Gastroesophageal sphincter (tissue), 4 donors: Measurements from ENCODE around the gene CASP8. TPM values are rescaled to one million over a fixed set of nuclear protein-coding genes. Genes with fewer than 3 reads are reported as not detected.
A peak's percentile ranks its signal among the peaks of the same experiment; 100 is the strongest.

Experiments
- ATAC-seq: fragments of 150-250 bp; one replicate; pipeline ENCODE4 v1.9.1; 2016; ENCODE audit warnings: mild to moderate bottlenecking, moderate library complexity
- H3K27ac ChIP-seq, 4 donors: fragments of 200-600 bp; sonication (generic) in 3 of 4; 1 replicate in 3 of 4; 2 replicates in 1 of 4; pipeline ENCODE4 v1.5.1; 2016 to 2019
- H3K27me3 ChIP-seq: fragments of 200-600 bp; sonication (generic); one replicate; pipeline ENCODE4 v1.5.1; 2019
- H3K36me3 ChIP-seq, 2 donors: fragments of 200-600 bp; sonication (generic); one replicate each; pipeline ENCODE4 v1.5.1; 2019; ENCODE audit warnings: control low read depth in 1 of 2
- H3K4me1 ChIP-seq, 3 donors: fragments of 200-600 bp; sonication (generic); 1 replicate in 2 of 3; 2 replicates in 1 of 3; pipeline ENCODE4 v1.5.1; 2016 to 2019; ENCODE audit warnings: control low read depth in 2 of 3
- H3K4me3 ChIP-seq, 2 donors: fragments of 200-600 bp; sonication (generic); one replicate each; pipeline ENCODE4 v1.5.1; 2019; ENCODE audit warnings: mild to moderate bottlenecking in 1 of 2, moderate library complexity in 1 of 2
- H3K9me3 ChIP-seq, 3 donors: fragments of 200-600 bp; sonication (generic); one replicate each; pipeline ENCODE4 v1.5.1; 2017 to 2019; ENCODE audit warnings: control low read depth in 2 of 3
- EP300 ChIP-seq: sonication (generic); formaldehyde crosslinking; IDR thresholded peaks from one replicate; pipeline ENCODE4 v1.6.1; 2017; ENCODE audit warnings: antibody characterized with exemption, mild to moderate bottlenecking
- POLR2A ChIP-seq, 2 donors: fragments of 450-650 bp; IDR thresholded peaks; one replicate each; pipeline ENCODE4 v1.6.1; 2017; ENCODE audit warnings: antibody characterized with exemption in 2 of 2, mild to moderate bottlenecking in 2 of 2, moderate library complexity in 1 of 2
- POLR2AphosphoS5 ChIP-seq: sonication (generic); formaldehyde crosslinking; IDR thresholded peaks from one replicate; pipeline ENCODE4 v1.6.1; 2017; ENCODE audit warnings: antibody characterized with exemption
- WGBS, 2 donors: methylation state at CpG; one replicate each; pipeline ENCODE4 v1.1.5; 2018; ENCODE audit warnings: low coverage in 1 of 2; 5-methylcytosine and 5-hydroxymethylcytosine counted together
- total RNA-seq, 4 donors: library from RNA; depleted of rRNA; stranded (reverse); fragments of >200 nt; gene quantifications; one replicate each; pipeline ENCODE4 v1.1.0, GENCODE V29; 2016
- TF ChIP-seq, protein P1 (sequence below), 4 experiments: fragments of 200-600 bp in 2 of 4; fragments of 450-650 bp in 2 of 4; sonication (generic) in 1 of 4; IDR thresholded peaks; one replicate each; pipeline ENCODE4 v1.5.1; 2017 to 2019; ENCODE audit warnings: antibody characterized with exemption in 4 of 4, mild to moderate bottlenecking in 2 of 4, moderate library complexity in 2 of 4

Gene CASP8
- total RNA-seq, 4 donors from 2014 or later, result 6.4 to 12.3 (median 10.0) TPM

DNA sequence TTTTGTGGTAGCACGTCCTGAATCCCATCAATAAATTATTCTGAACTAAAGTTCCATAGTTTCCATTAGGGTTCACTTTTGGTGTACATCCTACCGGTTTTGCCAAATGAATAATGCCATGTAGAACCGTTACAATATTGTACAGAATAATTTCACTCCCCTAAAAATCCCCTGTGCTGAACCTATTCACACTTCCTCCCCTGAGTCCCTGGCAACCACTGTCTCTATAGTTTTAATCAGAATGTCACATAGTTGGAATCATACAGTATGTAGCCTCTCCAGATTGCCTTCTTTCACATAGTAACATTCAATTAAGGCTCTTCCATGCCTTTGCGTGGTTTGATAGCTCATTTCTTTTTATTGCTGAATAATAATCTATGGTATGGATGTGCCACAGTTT, 9.6 kb upstream of the CASP8 start:
- Histone ChIP-seq H3K36me3 (no peaks in the 10 kb centered on the region), H3K27ac (no peak overlapping the region)
- WGBS, 2 donors, result 85 to 97% methylated on average over 4 of the region's 4 CpGs

DNA sequence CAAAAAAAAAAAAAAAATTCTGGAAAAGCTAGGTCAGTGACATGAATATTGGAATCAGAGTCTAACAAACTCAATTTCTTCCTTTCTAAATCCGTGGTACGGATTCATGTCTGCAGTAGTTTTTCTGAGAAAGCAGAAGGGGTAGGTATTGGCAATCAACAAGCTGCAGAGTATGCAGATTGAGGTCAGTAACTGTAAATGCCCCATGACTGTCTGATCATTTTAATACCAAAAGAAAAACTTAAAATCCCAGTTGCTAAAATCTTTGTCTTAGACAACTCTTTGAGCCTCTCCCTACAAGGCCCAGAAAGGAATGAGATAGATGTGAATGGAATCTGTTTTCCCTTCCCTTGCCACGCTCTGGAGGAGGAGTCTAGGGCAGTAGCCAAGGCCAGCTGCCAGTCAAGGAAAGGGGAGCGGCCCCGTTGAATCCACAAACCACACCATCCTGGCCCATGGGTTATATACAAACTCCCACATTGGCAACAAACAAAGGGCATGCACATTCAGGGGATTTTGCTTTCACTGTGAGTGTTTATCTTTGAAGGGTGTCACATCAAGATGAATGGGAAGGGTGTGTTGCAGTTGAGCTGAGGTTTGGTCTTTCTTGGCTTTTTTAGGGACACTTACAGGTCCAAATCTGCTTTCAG, 6.1 kb upstream of the CASP8 start:
- ATAC-seq, result no peak
- H3K4me1 ChIP-seq, result peaks cover 0 to 28% (median under 1%) of the 10 kb centered on the region in 3 donors
- WGBS, 2 donors, result 37 to 40% methylated on average over 5 of the region's 5 CpGs
- no peaks in the 10 kb centered on the region for H3K9me3 ChIP-seq
- H3K4me3 ChIP-seq, result no peak overlapping the region
- H3K27ac ChIP-seq, result peak overlapping the region in 1 of 4 donors; percentile 57
- no peaks in the 10 kb centered on the region for H3K27me3 ChIP-seq
- TF ChIP-seq, protein P1, sequence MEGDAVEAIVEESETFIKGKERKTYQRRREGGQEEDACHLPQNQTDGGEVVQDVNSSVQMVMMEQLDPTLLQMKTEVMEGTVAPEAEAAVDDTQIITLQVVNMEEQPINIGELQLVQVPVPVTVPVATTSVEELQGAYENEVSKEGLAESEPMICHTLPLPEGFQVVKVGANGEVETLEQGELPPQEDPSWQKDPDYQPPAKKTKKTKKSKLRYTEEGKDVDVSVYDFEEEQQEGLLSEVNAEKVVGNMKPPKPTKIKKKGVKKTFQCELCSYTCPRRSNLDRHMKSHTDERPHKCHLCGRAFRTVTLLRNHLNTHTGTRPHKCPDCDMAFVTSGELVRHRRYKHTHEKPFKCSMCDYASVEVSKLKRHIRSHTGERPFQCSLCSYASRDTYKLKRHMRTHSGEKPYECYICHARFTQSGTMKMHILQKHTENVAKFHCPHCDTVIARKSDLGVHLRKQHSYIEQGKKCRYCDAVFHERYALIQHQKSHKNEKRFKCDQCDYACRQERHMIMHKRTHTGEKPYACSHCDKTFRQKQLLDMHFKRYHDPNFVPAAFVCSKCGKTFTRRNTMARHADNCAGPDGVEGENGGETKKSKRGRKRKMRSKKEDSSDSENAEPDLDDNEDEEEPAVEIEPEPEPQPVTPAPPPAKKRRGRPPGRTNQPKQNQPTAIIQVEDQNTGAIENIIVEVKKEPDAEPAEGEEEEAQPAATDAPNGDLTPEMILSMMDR (IDR thresholded peaks at IDR 0.05), result no peak
- TF ChIP-seq EP300 (no peak), POLR2AphosphoS5 (no peak), POLR2A (IDR thresholded peaks at IDR 0.05) (no peak)
- no peaks in the 10 kb centered on the region for H3K36me3 ChIP-seq

More for the DNA sequence above, 9.6 kb upstream of the CASP8 start:
- Histone ChIP-seq H3K4me3 (no peak overlapping the region), H3K4me1 (peaks cover 0 to 10% (median 0%) of the 10 kb centered on the region in 3 donors), H3K27me3 (no peaks in the 10 kb centered on the region), H3K9me3 (no peaks in the 10 kb centered on the region)
- TF ChIP-seq POLR2AphosphoS5 (no peak), EP300 (no peak), POLR2A (IDR thresholded peaks at IDR 0.05) (no peak)
- TF ChIP-seq, protein P1 (IDR thresholded peaks at IDR 0.05), result no peak
- ATAC-seq, result no peak

DNA sequence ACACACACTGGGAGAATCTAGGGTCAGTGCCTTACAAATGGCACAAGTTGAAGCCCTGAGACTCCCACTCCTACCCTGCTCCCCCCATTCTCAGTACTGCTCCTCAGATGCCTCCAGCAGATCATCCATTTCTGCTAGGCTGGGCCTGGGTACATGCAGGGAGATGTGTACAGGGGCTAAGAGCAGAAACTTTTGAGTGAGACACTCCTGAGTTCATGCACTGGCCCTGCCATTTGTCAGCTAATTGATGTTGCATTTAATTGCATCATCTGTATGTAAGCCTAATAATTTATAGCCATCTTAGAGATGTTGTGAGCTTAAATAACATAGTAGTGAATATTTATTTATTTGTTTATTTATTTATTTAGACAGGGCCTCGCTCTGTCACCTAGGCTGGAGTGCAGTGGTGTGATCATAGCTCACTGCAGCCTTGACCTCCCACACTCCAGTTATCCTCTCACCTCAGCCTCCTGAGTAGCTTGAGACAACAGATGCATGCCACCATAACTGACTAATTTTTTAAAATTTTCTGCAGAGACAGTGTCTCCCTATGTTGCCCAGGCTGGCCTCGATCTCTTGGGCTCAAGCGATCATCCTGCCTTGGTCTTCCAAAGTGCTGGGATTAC, 4.8 kb upstream of the CASP8 start:
- Histone ChIP-seq H3K9me3 (no peaks in the 10 kb centered on the region), H3K36me3 (no peaks in the 10 kb centered on the region), H3K4me3 (no peak overlapping the region), H3K27me3 (no peaks in the 10 kb centered on the region), H3K27ac (no peak overlapping the region), H3K4me1 (peaks cover 0 to 38% (median 11%) of the 10 kb centered on the region in 3 donors)
- no peak for ATAC-seq
- TF ChIP-seq POLR2A (IDR thresholded peaks at IDR 0.05) (no peak), EP300 (no peak), POLR2AphosphoS5 (no peak)
- TF ChIP-seq, protein P1 (IDR thresholded peaks at IDR 0.05), result no peak
- WGBS, 2 donors, result 82 to 100% methylated on average over 1 to 3 of the region's 3 CpGs

DNA sequence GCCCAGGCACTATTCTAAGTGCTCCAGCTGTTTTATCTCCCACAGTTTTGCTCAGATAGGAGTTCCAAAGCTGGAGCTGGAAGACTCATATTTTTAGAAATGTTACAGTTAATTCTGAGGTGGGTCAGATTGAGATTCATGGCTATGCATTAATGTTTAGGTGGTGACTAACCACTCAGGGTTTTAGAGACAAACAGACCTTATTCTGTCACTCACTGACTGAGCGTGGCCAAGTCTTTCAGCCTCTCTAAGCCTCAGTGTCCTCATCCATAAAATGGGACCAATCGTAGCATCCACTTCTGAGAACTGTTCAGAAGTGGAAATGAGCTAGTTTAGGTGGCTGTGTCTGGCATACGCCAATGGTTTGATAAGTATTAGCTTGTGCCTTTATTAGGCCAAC, 4.3 kb upstream of the CASP8 start:
- H3K4me3 ChIP-seq, result no peak overlapping the region
- no peaks in the 10 kb centered on the region for H3K27me3 ChIP-seq
- WGBS, 2 donors, result 91 to 97% methylated on average over 3 of the region's 3 CpGs
- ATAC-seq, result no peak
- H3K4me1 ChIP-seq, result peaks cover 0 to 43% (median 11%) of the 10 kb centered on the region in 3 donors
- no peaks in the 10 kb centered on the region for H3K9me3 ChIP-seq
- no peaks in the 10 kb centered on the region for H3K36me3 ChIP-seq
- TF ChIP-seq, protein P1 (IDR thresholded peaks at IDR 0.05), result no peak
- TF ChIP-seq POLR2AphosphoS5 (no peak), POLR2A (IDR thresholded peaks at IDR 0.05) (no peak), EP300 (no peak)
- H3K27ac ChIP-seq, result no peak overlapping the region
